Upper lobe of left lung (tissue), 6 donors: ENCODE measurements around the gene NALCN. TPM values are rescaled to one million over a fixed set of nuclear protein-coding genes. Genes with fewer than 3 reads are reported as not detected.

Experiments used
- ATAC-seq, 2 donors: fragments of 200-7000 bp; cut with Tn5 transposase; one replicate each; pipeline ENCODE4 v1.9.1; 2022; ENCODE audit warnings: mild to moderate bottlenecking in 2 of 2, moderate library complexity in 2 of 2; ENCODE audit not compliant: low FRiP score in 2 of 2
- DNase-seq, 2 donors: peaks; one replicate each; pipeline ENCODE4 v3.0.0-alpha.2; 2019 to 2020
- H3K27ac ChIP-seq, 4 donors: fragments of 200-600 bp; sonication (generic); one replicate each; pipeline ENCODE4 v1.5.1; 2016 to 2019
- H3K27me3 ChIP-seq, 4 donors: fragments of 200-600 bp; sonication (generic); one replicate each; pipeline ENCODE4 v1.5.1; 2017 to 2019
- H3K36me3 ChIP-seq, 4 donors: fragments of 200-600 bp; sonication (generic); one replicate each; pipeline ENCODE4 v1.5.1; 2016 to 2019
- H3K4me1 ChIP-seq, 4 donors: fragments of 200-600 bp; sonication (generic); one replicate each; pipeline ENCODE4 v1.5.1; 2018 to 2019
- H3K4me3 ChIP-seq, 4 donors: fragments of 200-600 bp; sonication (generic); one replicate each; pipeline ENCODE4 v1.5.1; 2017 to 2019; ENCODE audit warnings: mild to moderate bottlenecking in 2 of 4, moderate library complexity in 1 of 4
- H3K9me3 ChIP-seq, 4 donors: fragments of 200-600 bp; sonication (generic); one replicate each; pipeline ENCODE4 v1.5.1; 2018 to 2019
- CTCF ChIP-seq, 6 experiments: fragments of 450-650 bp in 4 of 6; fragments of 200-600 bp in 2 of 6; sonication (generic) in 2 of 6; IDR thresholded peaks; one replicate each; pipeline ENCODE4 v1.5.1; 2016 to 2019; ENCODE audit warnings: antibody characterized with exemption in 6 of 6
- EP300 ChIP-seq, 4 donors: sonication (generic); formaldehyde crosslinking; IDR thresholded peaks; one replicate each; pipeline ENCODE4 v1.5.1; 2017; ENCODE audit warnings: antibody characterized with exemption in 4 of 4, control low read depth in 2 of 4
- POLR2A ChIP-seq, 4 donors: fragments of 450-650 bp; IDR thresholded peaks; one replicate each; pipeline ENCODE4 v1.5.1; 2016 to 2017; ENCODE audit warnings: antibody characterized with exemption in 4 of 4, mild to moderate bottlenecking in 2 of 4
- POLR2AphosphoS5 ChIP-seq, 2 donors: sonication (generic); formaldehyde crosslinking; IDR thresholded peaks; one replicate each; pipeline ENCODE4 v1.5.1; 2017; ENCODE audit warnings: antibody characterized with exemption in 2 of 2
- WGBS, 2 donors: methylation state at CpG; one replicate each; pipeline ENCODE4 v1.1.5; 2017 to 2018; 5-methylcytosine and 5-hydroxymethylcytosine counted together
- total RNA-seq, 6 donors: library from RNA; depleted of rRNA in 4 of 6; stranded (reverse); fragments of >200 nt in 4 of 6; gene quantifications; one replicate each; pipeline versions ENCODE4 v1.1.0 to v1.2.1, GENCODE V29; 2016 to 2021
- donor health status: DM: no; HTN: no; CAD: no; lungs with moderate emphysema.
- donor health status: DM: no; HTN: yes; CAD: no; lungs with severe emphysema.

NALCN gene
- total RNA-seq, 6 donors from 2014 or later = under 0.01 to 1.8 (median 1.1) TPM

- no peak for DNase-seq
- Histone ChIP-seq H3K9me3 (no peaks in the 10 kb centered on the region), H3K27ac (no peak overlapping the region), H3K27me3 (no peaks in the 10 kb centered on the region), H3K36me3 (no peaks in the 10 kb centered on the region), H3K4me1 (no peaks in the 10 kb centered on the region), H3K4me3 (no peak overlapping the region)
- TF ChIP-seq CTCF (IDR thresholded peaks at IDR 0.05) (no peak), EP300 (IDR thresholded peaks at IDR 0.05) (no peak), POLR2AphosphoS5 (IDR thresholded peaks at IDR 0.05) (no peak), POLR2A (IDR thresholded peaks at IDR 0.05) (no peak)
- no peak for ATAC-seq
- 72 to 82% methylated on average over 4 of the region's 4 CpGs for WGBS, 2 donors
Observed at GRCh38 chr13:101209206-101209893, 207.0 kb downstream of the NALCN start.

- DNase-seq (no peak), ATAC-seq (no peak)
- 70 to 80% methylated on average over 2 of the region's 2 CpGs for WGBS, 2 donors
- H3K36me3 ChIP-seq = no peaks in the 10 kb centered on the region
- no peaks in the 10 kb centered on the region for H3K27me3 ChIP-seq
- no peak overlapping the region for H3K4me3 ChIP-seq
- H3K4me1 ChIP-seq = no peaks in the 10 kb centered on the region
- no peaks in the 10 kb centered on the region for H3K9me3 ChIP-seq
- no peak for TF ChIP-seq POLR2AphosphoS5 (IDR thresholded peaks at IDR 0.05)
- no peak overlapping the region for H3K27ac ChIP-seq
Observed at GRCh38 chr13:101205408-101205807, 210.9 kb downstream of the NALCN start.

GRCh38 chr13:101204270-101205020, 211.9 kb downstream of the NALCN start:
- Histone ChIP-seq H3K36me3 (no peaks in the 10 kb centered on the region), H3K4me1 (no peaks in the 10 kb centered on the region), H3K27me3 (no peaks in the 10 kb centered on the region), H3K4me3 (no peak overlapping the region), H3K27ac (no peak overlapping the region), H3K9me3 (no peaks in the 10 kb centered on the region)
- DNase-seq = no peak
- WGBS, 2 donors = 35 to 75% methylated on average over 1 of the region's 1 CpG
- no peak for TF ChIP-seq EP300 (IDR thresholded peaks at IDR 0.05)
- TF ChIP-seq POLR2A (IDR thresholded peaks at IDR 0.05) = no peak
- no peak for TF ChIP-seq POLR2AphosphoS5 (IDR thresholded peaks at IDR 0.05)
- no peak for TF ChIP-seq CTCF (IDR thresholded peaks at IDR 0.05)
- no peak for ATAC-seq

GRCh38 chr13:101202590-101202989, 213.7 kb downstream of the NALCN start:
- Histone ChIP-seq H3K4me1 (no peaks in the 10 kb centered on the region), H3K36me3 (no peaks in the 10 kb centered on the region), H3K9me3 (no peaks in the 10 kb centered on the region), H3K27ac (no peak overlapping the region), H3K4me3 (no peak overlapping the region), H3K27me3 (no peaks in the 10 kb centered on the region)
- 63 to 65% methylated on average over 6 of the region's 6 CpGs for WGBS, 2 donors
- no peak for ATAC-seq
- no peak for DNase-seq
- TF ChIP-seq EP300 (IDR thresholded peaks at IDR 0.05) = no peak
- no peak for TF ChIP-seq CTCF (IDR thresholded peaks at IDR 0.05)
- no peak for TF ChIP-seq POLR2A (IDR thresholded peaks at IDR 0.05)
- TF ChIP-seq POLR2AphosphoS5 (IDR thresholded peaks at IDR 0.05) = no peak

GRCh38 chr13:101190976-101191375, 225.3 kb downstream of the NALCN start:
- H3K27ac ChIP-seq = no peak overlapping the region
- ATAC-seq = no peak
- 72 to 82% methylated on average over 3 of the region's 3 CpGs for whole genome bisulfite sequencing, 2 donors
- H3K27me3 ChIP-seq = no peaks in the 10 kb centered on the region
- no peak for DNase-seq
- TF ChIP-seq POLR2AphosphoS5 (IDR thresholded peaks at IDR 0.05) (no peak), EP300 (IDR thresholded peaks at IDR 0.05) (no peak), POLR2A (IDR thresholded peaks at IDR 0.05) (no peak), CTCF (IDR thresholded peaks at IDR 0.05) (no peak)
- no peaks in the 10 kb centered on the region for H3K9me3 ChIP-seq
- H3K4me3 ChIP-seq = no peak overlapping the region
- no peaks in the 10 kb centered on the region for H3K4me1 ChIP-seq
- H3K36me3 ChIP-seq = no peaks in the 10 kb centered on the region
